CD4-positive, alpha-beta T cell treated with Interleukin-6 for 4 hours (primary cell): ENCODE measurements around the gene BRMS1L.
"Not testable (repeated sequence)": the region's sequence is repeated elsewhere in the genome, so short reads cannot be mapped to it uniquely, and the experiment has no call there.

Experiments
- DNase-seq: peaks from one replicate; pipeline ENCODE4 v3.0.0-alpha.2; 2020; ENCODE audit warnings: mixed read lengths

Gene BRMS1L

GRCh38 chr14:35821564-35822411 lies 4.3 kb upstream of the BRMS1L start:
- peak; percentile 27 for DNase-seq

GRCh38 chr14:35822501-35822900 lies 3.6 kb upstream of the BRMS1L start:
- no peak for DNase-seq

DNA sequence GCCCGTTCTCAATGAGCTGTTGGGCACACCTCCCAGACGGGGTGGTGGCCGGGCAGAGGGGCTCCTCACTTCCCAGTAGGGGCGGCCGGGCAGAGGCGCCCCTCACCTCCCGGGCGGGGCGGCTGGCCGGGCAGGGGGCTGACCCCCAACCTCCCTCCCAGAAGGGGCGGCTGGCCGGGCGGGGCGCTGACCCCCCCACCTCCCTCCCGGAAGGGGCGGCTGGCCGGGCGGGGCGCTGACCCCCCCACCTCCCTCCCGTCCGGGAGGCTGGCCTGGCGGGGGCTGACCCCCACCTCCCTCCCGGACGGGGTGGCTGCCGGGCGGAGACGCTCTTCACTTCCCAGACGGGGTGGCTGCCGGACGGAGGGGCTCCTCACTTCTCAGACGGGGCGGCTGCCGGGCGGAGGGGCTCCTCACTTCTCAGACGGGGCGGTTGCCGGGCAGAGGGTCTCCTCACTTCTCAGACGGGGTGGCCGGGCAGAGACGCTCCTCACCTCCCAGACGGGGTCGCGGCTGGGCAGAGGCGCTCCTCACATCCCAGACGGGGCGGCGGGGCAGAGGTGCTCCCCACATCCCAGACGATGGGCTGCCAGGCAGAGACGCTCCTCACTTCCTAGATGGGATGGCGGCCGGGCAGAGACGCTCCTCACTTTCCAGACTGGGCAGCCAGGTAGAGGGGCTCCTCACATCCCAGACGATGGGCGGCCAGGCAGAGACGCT lies 1.5 kb upstream of the BRMS1L start:
- not testable (repeated sequence) for DNase-seq

DNA sequence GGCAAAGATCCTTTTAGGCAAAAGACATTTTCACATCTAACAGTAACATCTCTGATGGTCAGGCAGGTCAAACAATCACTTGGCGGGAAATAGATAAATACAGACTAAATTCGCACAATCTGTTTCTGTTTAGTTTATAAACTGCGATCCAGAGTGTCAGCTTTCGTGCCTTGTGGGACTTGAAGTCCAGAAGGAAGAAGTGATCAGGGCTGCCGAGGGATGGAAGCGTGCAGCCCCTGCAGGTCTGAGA lies 245 bp upstream of the BRMS1L start:
- no peak for DNase-seq

DNA sequence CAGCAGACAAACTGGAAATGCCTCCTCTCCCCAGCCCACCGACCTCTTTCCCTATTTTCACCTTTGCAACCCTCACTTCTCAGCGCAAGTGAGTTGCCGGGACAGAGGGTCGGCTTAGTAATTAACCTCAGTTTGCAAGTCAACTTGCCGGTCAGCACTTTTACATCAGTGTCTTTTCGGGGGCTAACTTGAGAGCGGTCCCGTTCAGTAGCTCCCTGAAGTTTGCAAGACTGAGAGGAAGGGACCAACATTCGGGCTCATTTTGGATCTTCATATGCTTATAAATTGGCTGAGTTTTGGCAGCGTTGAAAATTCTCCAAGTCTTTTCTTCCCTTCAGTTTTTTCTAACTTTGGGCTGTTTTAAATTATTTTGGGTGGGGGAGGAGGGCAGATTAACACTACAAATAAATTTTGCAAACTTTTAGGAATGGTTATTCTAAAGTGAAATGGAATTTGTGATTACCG lies 846 bp downstream of the BRMS1L start:
- no peak for DNase-seq

- DNase-seq = no peak
Measured at GRCh38 chr14:35827678-35828472, 1.7 kb downstream of the BRMS1L start.

- DNase-seq = no peak
Measured at GRCh38 chr14:35829449-35829848, 3.3 kb downstream of the BRMS1L start.

GRCh38 chr14:35835208-35835982 lies 9.3 kb downstream of the BRMS1L start:
- DNase-seq = no peak

DNA sequence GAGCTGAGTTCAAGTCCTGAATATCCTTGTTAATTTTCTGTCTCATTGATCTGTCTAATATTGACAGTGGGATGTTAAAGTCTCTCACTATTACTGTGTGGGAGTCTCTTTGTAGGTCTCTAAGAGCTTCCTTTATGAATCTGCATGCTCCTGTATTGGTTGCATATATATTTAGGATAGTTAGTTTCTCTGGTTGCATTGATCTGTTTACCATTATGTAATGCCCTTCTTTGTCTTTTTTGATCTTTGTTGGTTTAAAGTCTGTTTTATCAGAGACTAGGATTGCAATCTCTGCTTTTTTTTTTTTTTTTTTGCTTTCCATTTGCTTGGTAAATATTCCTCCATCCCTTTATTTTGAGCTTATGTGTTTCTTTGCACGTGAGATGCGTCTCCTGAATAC lies 15.6 kb downstream of the BRMS1L start:
- DNase-seq = not testable (repeated sequence)

GRCh38 chr14:35842245-35842644 lies 16.1 kb downstream of the BRMS1L start:
- DNase-seq = not testable (repeated sequence)

DNA sequence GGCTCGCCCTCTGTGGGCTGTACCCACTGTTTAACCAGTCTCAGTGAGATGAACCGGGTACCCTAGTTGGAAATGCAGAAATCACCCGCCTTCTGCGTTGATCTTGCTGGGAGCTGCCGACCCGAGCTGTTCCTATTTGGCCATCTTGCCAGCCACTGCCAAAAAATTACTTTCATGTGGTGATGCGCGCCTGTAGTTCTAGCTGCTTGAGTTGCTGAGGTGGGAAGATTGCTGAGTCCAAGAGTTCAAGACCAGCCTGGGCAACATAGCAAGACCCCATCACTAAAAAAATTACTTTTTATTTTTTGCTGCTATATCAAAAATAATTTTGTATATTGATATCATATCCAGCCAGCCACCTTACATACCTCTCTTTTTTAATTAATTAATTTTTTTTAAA lies 18.4 kb downstream of the BRMS1L start:
- DNase-seq = no peak

- DNase-seq = no peak
Measured at GRCh38 chr14:35847636-35848035, 21.5 kb downstream of the BRMS1L start.

GRCh38 chr14:35849122-35849521 lies 23.0 kb downstream of the BRMS1L start:
- no peak for DNase-seq

GRCh38 chr14:35851823-35852222 lies 25.7 kb downstream of the BRMS1L start:
- no peak for DNase-seq

- no peak for DNase-seq
Measured at GRCh38 chr14:35853225-35853624, 27.1 kb downstream of the BRMS1L start.

- no peak for DNase-seq
Measured at GRCh38 chr14:35854696-35855270, 28.6 kb downstream of the BRMS1L start.

DNA sequence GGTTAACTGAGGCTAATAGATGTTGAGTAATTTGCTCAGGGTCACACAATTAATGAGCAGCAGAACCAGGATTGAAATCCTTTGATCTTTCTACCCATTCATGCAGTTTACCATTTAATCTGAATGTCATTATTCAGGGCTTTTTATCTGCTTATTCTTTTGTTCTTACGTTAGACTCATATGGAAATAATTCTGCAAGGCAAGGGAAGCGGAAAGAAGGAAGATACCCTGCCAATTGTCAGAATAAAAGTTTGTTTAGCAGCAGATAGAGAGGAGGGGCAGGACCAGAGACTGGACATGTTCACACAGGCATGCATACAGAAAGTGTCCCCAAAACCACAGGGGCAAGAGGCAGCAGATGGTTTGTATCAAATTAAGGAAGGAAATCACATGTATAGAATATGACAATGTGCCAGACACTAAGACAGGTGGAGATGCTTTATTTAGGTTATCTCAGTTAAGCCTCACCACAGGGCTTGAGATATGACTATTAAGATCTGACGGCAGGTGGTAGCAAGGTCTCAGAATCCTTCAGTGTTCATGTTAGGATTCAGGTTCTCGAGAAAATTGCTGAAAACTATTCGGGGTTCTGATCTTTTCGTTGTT lies 29.8 kb downstream of the BRMS1L start:
- DNase-seq = no peak

DNA sequence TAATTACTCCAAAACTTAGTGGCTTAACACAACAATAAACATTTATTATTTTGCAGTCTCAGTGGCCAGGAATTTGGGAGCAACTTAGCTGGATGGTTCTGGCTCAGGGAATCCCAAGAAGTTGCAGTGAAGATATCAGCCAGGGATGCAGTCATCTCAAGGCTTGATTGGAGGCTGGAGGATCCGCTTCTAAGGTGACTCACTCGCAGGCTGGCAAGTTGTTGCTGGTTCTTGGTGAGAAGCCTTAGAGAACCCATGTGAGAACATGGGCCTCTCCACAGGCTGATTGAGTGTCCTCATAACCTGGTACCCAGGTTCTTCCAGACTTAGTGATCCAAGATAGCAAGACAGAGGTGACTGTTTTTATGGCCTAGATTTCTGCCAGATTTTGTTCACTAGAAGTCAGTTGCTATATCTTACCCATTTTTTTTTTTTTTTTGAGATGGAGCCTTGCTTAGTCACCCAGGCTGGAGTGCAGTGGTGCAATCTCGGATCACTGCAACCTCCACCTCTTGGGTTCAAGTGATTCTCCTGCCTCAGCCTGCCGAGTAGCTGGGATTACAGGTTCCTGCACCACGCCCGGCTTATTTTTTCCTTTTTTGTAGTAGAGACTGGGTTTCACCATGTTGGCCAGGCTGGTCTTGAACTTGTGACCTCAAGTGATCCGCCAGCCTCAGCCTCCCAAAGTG lies 32.5 kb downstream of the BRMS1L start:
- DNase-seq = no peak

DNA sequence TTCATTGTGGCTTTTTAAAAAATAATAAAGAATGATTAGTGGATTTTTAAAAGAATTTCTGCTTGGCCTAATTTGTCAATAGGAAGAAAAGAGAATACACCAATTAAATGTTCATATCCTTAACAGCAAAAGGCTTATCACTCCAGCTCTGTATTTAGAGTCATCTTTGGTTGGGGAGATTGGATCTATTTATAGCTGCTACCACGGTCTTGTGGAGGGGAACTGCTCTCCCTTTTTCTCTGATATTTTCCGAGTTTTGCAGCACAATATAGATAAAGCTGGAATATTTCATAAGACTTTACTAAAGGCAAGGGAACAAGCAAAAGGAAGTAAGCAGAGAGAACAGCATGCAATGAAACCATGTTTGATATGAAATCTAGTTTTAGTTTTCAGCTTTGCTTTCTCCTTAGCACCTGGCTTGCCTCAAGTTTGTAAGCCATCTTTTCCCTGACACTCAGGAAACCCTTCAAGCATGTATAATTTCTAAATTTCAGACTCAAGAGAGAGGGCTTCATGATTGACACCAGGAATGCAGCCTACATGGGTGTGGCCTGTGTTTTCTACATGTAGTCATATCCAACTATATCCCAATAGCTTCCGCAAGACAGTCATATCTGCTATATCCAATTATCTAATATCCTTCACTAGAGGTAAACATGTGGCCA lies 35.2 kb downstream of the BRMS1L start:
- DNase-seq = no peak

GRCh38 chr14:35865611-35866324 lies 39.6 kb downstream of the BRMS1L start:
- DNase-seq = no peak
